HG02571 (cell line): ENCODE measurements around the gene ADAMTS8.

Source experiments
- ATAC-seq: cut with Tn5 transposase; IDR thresholded peaks from one replicate; pipeline ENCODE4 v1.9.1; 2021; ENCODE audit warnings: mild to moderate bottlenecking, moderate library complexity; ENCODE audit not compliant: unreplicated experiment

ADAMTS8 gene

DNA sequence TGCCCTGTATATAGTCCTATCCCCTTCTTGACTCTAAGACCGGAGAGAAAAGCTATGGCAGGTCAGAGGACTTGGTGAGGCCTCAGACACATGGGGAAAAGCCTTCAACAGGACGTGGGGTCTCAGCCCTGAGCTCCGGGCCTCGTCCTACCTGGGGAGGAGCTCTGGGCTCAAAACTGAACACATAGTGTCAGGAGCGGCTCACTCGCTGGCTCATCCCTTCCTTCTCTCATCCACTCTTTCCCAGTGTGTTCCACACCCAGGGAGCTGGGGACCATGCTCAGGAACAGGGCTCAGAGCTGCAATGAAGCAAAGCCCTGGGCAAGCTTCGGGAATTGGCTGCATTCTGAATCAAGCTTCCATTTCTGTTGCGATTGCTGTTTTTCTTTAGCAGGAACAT, 34.5 kb upstream of the ADAMTS8 start:
- ATAC-seq, result no peak

DNA sequence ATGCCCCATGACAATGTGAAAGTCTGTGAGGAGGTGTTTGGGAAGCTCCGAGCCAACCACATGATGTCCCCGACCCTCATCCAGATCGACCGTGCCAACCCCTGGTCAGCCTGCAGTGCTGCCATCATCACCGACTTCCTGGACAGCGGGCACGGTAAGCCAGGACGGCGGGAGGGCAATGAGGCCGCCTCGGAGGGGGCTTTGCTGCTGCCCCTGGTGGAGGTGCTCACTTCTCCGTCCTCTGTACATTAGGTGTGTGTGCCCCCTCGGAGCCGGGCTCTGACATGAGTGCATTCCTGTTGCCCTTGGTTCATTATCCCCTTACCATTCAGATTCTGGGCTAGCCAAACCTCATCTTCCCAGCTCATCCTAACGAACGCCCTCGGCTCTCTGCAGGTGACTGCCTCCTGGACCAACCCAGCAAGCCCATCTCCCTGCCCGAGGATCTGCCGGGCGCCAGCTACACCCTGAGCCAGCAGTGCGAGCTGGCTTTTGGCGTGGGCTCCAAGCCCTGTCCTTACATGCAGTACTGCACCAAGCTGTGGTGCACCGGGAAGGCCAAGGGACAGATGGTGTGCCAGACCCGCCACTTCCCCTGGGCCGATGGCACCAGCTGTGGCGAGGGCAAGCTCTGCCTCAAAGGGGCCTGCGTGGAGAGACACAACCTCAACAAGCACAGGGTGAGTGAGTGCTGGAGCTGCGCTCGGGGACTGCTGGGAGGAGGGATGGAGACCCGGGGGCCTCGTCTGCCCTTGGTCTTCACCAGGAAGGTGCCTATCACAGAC, 33.9 kb upstream of the ADAMTS8 start:
- no peak for ATAC-seq

DNA sequence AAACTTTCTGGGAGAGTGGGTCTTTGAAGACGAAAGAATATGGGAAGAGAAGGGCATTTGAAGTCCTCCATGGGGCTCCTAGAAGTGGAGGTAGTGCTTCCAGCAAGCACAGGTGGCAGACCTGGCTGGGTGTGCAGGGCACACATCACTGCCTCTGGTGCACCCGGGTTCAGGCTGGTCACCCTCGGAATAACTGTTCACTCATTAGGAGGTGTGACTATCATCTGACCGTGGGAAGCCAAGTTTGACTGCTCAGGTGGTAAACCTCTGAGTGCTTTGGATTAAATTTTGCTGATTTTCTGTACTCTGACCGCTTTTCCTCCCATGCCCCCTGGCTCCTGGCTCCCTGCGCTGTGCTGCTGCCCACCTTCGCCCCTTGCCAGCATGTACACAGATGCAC, 31.1 kb upstream of the ADAMTS8 start:
- no peak for ATAC-seq

DNA sequence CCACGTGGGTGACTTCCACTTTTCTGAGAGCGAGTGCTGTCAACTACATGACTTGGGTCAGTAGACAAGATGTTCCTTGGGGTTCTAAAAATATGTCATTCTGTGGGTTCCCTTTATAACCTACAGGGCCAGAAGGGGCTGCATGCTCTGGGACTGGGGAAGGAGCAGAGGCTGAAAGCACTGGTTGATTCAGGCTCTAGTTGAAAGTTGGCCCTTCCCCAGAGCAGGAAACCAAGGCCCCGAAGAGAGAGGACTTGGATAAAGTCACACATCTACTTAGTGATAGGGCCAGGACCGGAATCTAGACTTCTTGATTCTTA, 30.0 kb upstream of the ADAMTS8 start:
- no peak for ATAC-seq

DNA sequence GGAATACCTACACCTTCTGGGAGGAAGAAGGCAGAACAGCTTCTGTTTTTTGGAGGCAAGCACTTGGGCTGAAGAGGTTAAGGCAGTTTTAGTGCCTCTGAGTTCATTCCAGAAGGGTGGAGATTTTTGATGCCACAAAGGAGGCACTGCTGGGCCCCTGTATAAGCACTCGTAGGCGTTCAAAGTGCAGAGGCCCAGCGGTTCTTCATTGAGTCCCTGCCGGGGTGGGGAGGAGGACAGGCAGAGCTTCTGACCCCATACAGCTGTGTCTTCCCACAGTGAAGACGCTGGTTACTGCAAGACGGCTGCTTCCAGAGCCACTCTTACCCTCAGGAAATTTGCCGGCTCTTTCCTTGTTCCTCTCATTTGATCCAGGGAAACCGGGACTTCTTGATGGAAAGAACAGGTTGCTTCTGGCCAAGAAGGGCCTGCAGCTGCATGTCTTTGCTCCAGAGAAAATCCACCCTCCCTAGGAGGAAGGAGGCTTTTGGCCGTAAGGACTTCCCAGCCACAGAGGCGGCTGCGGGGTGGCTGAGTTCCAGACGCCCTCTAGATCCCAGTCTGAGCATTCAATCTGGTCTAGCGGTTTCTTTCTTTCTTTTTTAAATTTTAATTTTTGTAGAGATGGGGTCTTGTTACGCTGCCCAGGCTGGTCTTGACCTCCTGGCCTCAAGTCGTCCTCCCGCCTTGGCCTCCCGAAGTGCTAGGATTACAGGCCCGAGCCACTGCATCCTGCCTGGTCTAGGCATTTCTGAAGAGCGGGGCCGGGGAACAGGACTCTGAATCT, 29.4 kb upstream of the ADAMTS8 start:
- ATAC-seq, result no peak

DNA sequence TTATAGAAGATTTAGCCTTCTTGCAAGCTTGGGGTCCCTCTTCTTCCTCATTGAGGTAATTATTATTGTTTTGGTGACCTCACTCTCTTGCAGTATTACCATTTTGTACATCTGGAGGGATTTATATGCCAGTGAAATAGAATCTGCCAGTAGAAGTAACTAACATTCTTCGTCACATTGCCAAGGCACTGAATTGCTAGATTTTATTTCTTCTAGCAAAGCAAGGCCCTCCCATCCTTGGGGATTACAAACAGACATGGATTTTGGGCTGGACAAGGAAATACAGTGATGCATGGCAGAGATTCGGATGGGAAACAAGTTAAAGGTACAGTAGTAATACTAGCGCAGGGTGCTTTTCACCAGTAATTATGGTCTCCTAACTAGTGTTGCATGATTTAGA, 27.9 kb upstream of the ADAMTS8 start:
- no peak for ATAC-seq

DNA sequence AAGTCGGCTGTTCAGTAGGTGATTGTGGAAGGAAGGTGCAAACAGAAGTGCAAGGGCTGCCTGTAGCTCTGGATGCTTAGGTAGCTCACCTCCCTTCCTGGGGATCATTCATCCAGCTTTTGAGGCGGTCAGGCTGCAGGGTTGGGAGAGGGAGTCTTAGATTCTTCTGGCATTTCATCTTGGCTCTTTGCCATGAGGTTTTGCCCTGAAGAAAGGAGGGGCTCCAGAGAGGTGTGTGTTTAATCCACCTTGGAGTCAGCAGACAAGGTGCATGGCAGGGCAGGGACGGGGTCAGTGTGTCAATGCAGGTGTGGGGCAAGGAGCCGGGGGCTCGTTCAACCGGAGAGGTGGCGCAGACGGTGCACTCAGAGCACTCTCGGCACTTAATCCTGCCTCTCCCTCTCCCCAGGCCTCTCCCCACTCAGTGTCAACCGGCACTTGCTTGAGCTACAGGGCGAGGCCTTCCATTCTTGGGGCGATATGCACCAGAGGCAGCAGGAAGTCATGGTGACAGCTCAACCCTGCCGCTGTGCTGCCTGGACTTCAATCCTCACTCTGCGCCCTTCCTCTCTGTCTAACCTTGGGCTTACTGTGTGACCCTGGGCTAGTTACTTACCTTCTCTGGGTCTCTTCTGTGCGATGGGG, 27.2 kb upstream of the ADAMTS8 start:
- no peak for ATAC-seq

DNA sequence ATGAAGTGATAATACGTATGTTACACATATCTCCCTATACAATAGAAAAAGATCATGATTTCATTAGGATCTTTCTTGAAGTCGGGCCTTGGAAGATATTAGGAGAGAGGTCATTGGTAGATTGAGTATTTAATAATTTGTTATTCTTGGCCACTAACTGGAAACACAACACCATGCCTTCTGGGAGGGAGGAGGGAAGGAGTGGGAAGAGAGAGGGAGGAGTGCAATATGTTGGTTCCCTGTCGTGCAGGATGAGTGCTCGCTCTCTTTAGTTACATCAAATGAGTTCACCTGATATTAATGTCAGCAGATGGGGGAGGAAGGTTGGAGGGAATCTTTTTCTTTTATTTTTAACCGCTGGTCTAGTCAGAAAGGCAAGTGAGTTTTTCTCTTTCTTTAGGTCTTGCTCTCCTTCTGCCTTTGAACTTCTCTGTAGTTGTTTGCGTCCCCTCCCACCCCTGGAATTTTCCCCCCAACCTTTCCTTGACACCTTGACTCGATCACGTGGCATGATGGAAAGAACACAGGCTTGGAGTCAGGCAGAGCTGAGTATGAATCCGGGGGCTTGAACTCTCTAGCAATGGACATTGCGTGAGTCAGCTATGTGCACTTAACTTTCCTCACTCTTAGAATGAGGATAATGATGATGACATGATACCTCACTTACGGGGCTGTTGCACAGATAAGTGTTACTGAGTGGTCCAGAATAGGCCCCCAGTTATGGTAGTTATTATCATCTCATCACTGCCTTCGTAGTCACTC, 26.3 kb upstream of the ADAMTS8 start:
- ATAC-seq, result no peak

DNA sequence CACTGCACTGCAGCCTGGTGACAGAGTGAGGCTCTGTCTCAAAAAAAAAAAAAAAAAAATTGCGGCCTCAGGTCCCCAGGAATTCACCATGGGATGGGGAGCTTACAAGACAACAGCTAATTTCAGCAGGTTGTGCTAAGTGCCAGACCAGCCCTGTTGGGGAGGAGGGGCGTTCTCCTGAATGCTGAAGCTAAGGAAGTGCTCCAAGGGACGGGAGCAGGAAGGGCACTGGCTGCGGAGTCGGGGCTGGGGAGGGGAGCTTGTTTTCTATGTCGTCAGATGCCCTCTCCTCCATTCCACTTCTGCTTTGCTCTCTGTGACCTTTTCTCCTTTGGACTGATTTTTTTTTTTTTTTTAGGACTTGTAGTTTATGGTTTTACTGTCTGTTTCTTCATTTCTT, 24.5 kb upstream of the ADAMTS8 start:
- no peak for ATAC-seq

DNA sequence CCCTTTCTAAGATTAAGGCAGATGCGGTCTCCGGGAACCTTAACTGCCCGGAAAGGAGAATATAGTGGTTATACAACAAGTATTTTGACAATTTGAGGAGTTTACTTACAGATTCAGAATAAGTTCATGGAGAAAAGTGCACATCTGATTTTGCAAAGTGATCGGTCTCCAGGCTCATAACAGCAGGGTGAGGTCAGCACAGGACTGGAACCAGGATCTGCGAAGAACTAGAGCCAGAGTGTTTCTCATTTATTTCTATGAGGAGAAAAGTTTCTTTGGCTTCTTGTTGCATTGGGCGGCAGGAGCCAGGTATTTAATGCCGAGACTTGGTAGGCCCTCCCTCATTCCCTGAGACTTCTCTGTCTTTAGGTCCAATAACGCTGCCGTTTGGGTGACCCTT, 23.8 kb upstream of the ADAMTS8 start:
- ATAC-seq, result no peak

DNA sequence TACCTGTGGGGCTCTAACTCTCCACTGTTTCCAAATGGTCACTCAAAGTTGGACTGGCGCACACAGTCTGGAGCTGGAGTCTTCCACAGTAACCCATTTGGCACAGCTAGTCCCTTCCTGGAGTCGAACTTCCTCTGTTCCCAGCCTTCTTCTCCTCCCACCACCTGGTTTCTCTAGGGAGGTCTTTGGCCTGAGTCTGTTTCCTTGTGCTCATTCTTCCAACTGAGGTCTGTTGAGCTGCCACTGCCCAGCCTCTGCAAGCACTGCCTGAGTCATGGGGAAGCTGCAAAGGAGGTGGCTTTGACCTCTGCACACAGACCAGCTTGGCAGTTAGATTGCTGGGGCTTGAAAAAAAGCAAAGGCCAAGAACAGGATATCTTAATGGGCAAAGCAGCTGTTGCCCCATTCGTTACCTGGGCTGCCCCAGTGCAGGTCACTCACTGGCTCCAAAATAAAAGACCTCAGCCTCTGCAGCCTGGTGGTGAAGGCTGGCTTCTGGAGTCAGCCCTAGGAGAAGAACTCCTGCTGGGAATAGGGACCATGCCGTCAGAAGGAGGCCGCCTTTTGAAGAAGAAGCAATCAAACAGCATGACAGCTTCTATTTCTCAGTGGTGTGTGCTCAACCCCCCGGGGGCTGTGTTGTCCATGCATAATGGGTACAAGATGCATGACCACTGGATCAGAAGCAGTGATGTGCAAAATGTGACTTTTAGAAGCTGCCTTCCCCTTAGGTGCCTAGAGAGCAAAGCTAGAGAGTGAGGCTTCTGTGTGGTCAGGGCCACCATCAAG, 23.0 kb upstream of the ADAMTS8 start:
- no peak for ATAC-seq

DNA sequence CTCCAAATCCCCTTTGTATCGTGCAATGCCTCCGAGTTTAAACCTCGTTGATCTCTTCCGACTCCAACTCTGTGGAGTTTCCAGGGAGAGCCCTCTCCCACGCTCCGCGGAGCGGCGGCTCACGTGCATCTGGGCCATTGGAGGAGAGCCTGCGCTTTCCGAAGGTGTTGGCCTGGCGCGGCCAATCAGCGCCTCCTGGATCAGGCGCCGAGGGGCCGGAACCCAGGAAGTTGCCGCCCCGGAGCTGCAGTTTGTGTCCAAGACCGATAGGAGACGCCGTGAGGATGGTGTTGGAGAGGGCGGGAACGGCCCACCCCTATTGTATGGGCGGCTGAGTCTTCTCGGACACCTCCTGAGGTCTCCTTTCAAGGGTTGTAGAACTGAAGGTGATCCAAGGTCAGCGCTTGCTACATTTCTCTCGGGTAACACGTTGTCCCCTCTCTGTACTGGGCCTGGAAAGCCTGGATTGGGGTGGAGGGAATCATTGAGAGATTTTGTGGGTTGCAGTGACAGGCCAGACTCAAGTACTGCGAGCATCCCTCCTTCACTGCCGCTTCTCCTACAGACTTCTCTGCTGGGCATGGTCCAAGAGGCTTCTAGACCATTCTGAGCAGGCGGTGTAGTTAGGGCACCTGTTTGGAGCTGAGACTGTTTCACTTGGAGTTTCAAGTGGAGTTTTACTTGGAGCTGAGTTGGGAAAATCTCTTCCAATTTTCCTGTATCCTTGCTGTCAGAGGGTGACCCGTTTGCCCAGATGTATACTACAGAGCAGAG, 21.8 kb upstream of the ADAMTS8 start:
- no peak for ATAC-seq

DNA sequence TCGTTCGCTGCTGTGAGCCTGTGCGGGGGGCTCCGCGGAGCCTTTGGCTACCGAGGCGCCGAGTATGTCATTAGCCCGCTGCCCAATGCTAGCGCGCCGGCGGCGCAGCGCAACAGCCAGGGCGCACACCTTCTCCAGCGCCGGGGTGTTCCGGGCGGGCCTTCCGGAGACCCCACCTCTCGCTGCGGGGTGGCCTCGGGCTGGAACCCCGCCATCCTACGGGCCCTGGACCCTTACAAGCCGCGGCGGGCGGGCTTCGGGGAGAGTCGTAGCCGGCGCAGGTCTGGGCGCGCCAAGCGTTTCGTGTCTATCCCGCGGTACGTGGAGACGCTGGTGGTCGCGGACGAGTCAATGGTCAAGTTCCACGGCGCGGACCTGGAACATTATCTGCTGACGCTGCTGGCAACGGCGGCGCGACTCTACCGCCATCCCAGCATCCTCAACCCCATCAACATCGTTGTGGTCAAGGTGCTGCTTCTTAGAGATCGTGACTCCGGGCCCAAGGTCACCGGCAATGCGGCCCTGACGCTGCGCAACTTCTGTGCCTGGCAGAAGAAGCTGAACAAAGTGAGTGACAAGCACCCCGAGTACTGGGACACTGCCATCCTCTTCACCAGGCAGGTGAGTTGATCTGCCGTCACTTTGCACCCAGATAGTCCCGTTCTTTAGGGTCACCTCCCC, 21.0 kb upstream of the ADAMTS8 start:
- ATAC-seq, result no peak

DNA sequence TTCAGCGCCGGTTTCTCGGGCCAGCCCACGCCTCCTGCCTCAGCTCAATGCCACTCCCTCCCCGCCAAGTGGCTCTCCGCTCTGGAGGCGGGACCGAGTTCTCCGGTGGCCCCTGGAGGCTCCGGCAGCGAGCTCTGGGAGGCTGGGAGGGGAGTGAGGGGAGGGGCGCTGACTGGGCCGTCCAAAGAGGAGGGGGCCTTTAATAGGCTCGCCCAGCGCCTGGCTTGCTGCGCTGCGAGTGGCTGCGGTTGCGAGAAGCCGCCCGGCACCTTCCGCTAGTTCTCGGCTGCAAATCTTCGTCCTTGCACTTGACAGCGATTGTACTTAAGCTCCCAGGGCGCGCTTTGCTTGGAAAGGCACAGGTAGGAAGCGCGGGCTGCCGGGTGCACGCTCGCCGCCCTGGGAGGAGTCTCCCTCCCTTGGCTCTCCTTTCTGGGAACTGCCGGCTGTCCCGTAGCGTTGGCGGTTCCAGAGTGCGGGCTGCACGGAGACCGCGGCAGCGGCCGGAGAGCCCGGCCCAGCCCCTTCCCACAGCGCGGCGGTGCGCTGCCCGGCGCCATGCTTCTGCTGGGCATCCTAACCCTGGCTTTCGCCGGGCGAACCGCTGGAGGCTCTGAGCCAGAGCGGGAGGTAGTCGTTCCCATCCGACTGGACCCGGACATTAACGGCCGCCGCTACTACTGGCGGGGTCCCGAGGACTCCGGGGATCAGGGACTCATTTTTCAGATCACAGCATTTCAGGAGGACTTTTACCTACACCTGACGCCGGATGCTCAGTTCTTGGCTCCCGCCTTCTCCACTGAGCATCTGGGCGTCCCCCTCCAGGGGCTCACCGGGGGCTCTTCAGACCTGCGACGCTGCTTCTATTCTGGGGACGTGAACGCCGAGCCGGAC, 20.3 kb upstream of the ADAMTS8 start, which contains the start of gene ADAMTS15:
ADAMTS15 (plus strand) TSS at position 230 of the 894 bp plus-strand sequence; CDS start at position 559, 329 bp downstream.
- no peak for ATAC-seq

DNA sequence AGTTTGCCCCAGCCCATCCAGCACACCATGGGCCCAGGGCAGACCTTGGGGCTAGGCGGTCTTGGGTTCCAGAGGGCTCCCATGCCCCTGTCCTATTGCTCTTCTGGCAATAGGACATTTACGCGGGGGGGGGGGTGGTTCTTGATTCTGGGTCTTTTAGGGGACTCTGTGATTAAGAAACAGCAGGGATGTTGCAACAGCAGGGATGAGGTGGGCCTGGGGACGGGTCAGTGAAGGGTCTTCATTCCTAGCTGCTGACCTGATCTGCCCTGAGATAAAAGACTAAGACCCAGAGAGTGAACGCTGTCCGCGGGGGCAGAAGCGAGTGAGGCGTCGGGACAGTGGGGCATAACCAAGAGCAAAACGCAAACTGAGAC, 19.6 kb upstream of the ADAMTS8 start:
- no peak for ATAC-seq

DNA sequence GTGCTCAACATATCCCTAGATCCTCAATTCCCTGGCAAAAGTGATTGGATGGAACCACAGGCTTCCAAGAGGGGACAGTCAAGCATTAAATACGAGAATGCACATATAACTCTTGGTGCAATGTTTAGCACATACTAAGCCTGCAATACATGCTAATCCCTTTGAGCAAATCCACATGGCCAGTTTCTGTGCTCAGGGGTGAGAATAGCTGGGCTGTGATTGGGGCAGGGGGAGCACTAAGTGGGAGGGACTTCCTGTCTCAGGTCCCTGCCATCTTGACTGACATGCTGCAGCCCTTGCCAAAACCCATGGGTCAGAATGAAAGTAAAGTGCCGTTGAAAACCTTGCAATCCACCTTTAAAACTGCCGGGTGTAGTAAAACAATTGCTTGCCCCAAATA, 17.4 kb upstream of the ADAMTS8 start:
- no peak for ATAC-seq

DNA sequence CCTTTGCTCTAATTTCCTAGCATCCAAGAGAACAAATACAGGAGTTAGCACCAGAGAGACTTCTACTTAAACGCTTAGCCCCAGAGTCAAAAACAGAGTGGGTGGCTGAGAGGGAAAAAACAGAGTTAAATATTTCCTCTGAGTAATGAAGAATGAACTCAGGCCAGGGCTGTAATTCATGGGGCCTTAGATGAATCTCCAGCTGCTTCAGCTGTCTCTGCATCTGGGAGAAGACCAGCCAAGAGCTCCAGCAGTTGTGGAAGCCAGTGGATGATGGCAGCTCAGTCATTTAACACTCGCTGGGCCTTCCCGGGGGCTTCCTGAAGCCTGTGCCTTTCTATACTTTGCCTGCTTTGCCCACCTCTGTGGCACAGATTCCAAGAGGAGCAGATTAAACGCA, 14.3 kb upstream of the ADAMTS8 start:
- ATAC-seq, result no peak

DNA sequence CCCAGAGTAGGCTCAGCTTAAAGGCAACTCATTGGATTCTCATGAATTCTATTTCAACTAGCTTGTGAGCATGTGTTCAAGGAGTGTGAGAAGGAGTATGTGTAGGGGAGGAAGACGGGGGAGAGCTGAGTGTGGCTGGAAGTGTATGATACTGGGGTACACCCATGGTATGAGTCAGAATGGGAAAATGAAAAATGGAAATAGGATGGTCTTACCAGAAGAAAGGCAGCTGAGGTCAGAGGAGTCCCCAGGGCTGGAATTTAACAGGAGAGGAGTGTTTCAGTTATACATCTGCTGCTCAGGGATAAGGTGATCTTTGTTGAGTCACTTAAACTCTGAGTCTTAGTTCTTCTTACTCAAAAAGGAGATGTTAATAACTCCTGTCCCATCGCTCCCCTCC, 13.3 kb upstream of the ADAMTS8 start:
- ATAC-seq, result no peak
